Keratinocyte (primary cell): ENCODE data around the gene CHAF1A. TPM values are rescaled to one million over a fixed set of nuclear protein-coding genes. Genes with fewer than 3 reads are reported as not detected.
A peak's percentile ranks its signal among the peaks of the same experiment; 100 is the strongest.

ENCODE experiments used
- DNase-seq: peaks from one replicate; pipeline ENCODE4 v3.0.0-alpha.2; 2011; ENCODE audit warnings: low read depth, missing footprints, low spot score
- FAIRE-seq: peaks from 2 replicates; lab custom pipeline; 2011; peaks lifted over from hg19 to GRCh38; lab: Jason Lieb, UNC
- H2AFZ ChIP-seq: 2 replicates; pipeline ENCODE4 v1.6.0; 2012; ENCODE audit warnings: low read length, control low read depth, inconsistent platforms; ENCODE audit not compliant: control insufficient read depth
- H3K27ac ChIP-seq: 2 replicates; pipeline ENCODE4 v1.5.1; 2011; ENCODE audit warnings: low read length; ENCODE audit not compliant: control insufficient read depth, insufficient read depth
- H3K27me3 ChIP-seq: 3 replicates; pipeline ENCODE4 v1.6.0; 2011; ENCODE audit warnings: low read length; ENCODE audit not compliant: control insufficient read depth, insufficient read depth; ENCODE audit errors: extremely low read depth
- H3K36me3 ChIP-seq, 2 experiments: 2 replicates in 1 of 2; 3 replicates in 1 of 2; pipeline ENCODE4 v1.5.1; 2011; ENCODE audit warnings: low read length in 2 of 2, mild to moderate bottlenecking in 1 of 2; ENCODE audit not compliant: control insufficient read depth in 2 of 2, insufficient read depth in 2 of 2; ENCODE audit errors: extremely low read depth in 1 of 2
- H3K4me1 ChIP-seq: 3 replicates; pipeline ENCODE4 v1.5.1; 2011; ENCODE audit warnings: low read length; ENCODE audit not compliant: control insufficient read depth, insufficient read depth; ENCODE audit errors: extremely low read depth
- H3K4me2 ChIP-seq: 3 replicates; pipeline ENCODE4 v1.6.0; 2011; ENCODE audit warnings: low read depth, low read length; ENCODE audit not compliant: control insufficient read depth, insufficient read depth; ENCODE audit errors: extremely low read depth
- H3K4me3 ChIP-seq, 3 experiments: fragments of 200-600 bp in 1 of 3; sonication (generic) in 1 of 3; 2 replicates in 2 of 3; 3 replicates in 1 of 3; pipeline ENCODE4 v1.5.1; 2011 to 2016; ENCODE audit warnings: low read length in 3 of 3, mild to moderate bottlenecking in 3 of 3, control low read depth in 2 of 3, inconsistent platforms in 1 of 3, low read depth in 1 of 3, mixed read lengths in 1 of 3, mixed run types in 1 of 3, moderate library complexity in 1 of 3; ENCODE audit not compliant: control insufficient read depth in 2 of 3, insufficient read depth in 2 of 3; ENCODE audit errors: extremely low read depth in 1 of 3
- H3K79me2 ChIP-seq: 2 replicates; pipeline ENCODE4 v1.6.0; 2012; ENCODE audit warnings: low read length; ENCODE audit not compliant: control insufficient read depth, insufficient read depth
- H3K9ac ChIP-seq: 3 replicates; pipeline ENCODE4 v1.6.0; 2011; ENCODE audit warnings: low read length; ENCODE audit not compliant: control insufficient read depth, insufficient read depth; ENCODE audit errors: extremely low read depth
- H3K9me1 ChIP-seq: 3 replicates; pipeline ENCODE4 v1.6.0; 2011; ENCODE audit warnings: low read length; ENCODE audit not compliant: control insufficient read depth, insufficient read depth; ENCODE audit errors: extremely low read depth
- H3K9me3 ChIP-seq: 2 replicates; pipeline ENCODE4 v1.5.1; 2012; ENCODE audit warnings: low read depth, low read length; ENCODE audit not compliant: control insufficient read depth
- H4K20me1 ChIP-seq: 3 replicates; pipeline ENCODE4 v1.6.0; 2011; ENCODE audit warnings: low read length; ENCODE audit not compliant: control insufficient read depth, insufficient read depth; ENCODE audit errors: extremely low read depth
- EZH2 ChIP-seq: IDR thresholded peaks from one replicate; pipeline ENCODE4 v1.6.1; 2012; ENCODE audit warnings: inconsistent platforms, mild to moderate bottlenecking, low read length, moderate library complexity
- dilution Hi-C: fragments of 300-500 bp; cut with MboI; formaldehyde crosslinking; loops from one replicate; pipeline ENCODE4 v1.7.0; 2020; ENCODE audit warnings: low sequenced_read_pairs; ENCODE audit not compliant: extremely low pct_ligation_motif_present
- polyA plus RNA-seq, 5 experiments: library from polyadenylated mRNA; depleted of rRNA in 3 of 5; stranded (reverse) in 3 of 5; stranded (forward) in 1 of 5; unstranded in 1 of 5; fragments of >200 nt; gene quantifications; 1 replicate in 1 of 5; 2 replicates in 3 of 5; 3 replicates in 1 of 5; pipeline versions ENCODE4 v1.2.1 to v1.2.3, GENCODE V29; 2011 to 2012; ENCODE audit warnings: missing spikeins in 2 of 5, low read depth in 1 of 5, low replicate concordance in 1 of 5
- TF ChIP-seq, protein P1 (sequence below), 3 experiments: IDR thresholded peaks in 1 of 3; conservative IDR thresholded peaks in 1 of 3; optimal IDR thresholded peaks in 1 of 3; 2 replicates in 2 of 3; 3 replicates in 1 of 3; pipeline versions ENCODE3 to v1.5.1; 2011; ENCODE audit warnings: low read length in 3 of 3, mild to moderate bottlenecking in 3 of 3, moderate library complexity in 2 of 3, control low read depth in 1 of 3, inconsistent platforms in 1 of 3; ENCODE audit not compliant: insufficient read depth in 2 of 3; ENCODE audit errors: extremely low read depth in 1 of 3

The CHAF1A gene
- polyA plus RNA-seq, 1 donor (not counting 4 experiments of a cell fraction or from before 2014, with no cell fraction given): 10.6 TPM

DNA sequence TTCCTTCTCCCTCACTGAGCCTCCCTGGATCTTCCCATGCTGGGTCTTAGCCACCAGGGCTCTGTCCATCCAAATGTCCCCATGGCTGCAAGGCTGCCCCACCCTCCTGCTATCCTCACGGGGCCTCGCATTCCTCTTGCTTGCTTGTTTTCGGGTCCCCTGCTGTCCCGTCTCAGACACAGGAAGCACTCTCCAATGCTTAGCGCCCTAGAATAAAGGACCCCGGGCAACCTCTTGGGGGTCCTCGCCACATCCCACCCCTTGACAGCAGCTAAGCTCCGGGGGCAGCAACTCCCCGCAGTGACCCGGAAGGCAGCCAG, 25.8 kb upstream of the CHAF1A start:
- Histone ChIP-seq H3K27me3 (no peaks in the 10 kb centered on the region), H4K20me1 (peaks cover 20% of the 10 kb centered on the region), H3K27ac (peak overlapping the region; percentile 39), H3K4me1 (peaks cover 74% of the 10 kb centered on the region), H3K4me2 (peak overlapping the region; percentile 78), H3K79me2 (peaks cover 66% of the 10 kb centered on the region), H3K9me3 (no peaks in the 10 kb centered on the region), H2AFZ (no peak overlapping the region), H3K36me3 (peaks cover 0 to under 1% of the 10 kb centered on the region in 2 experiments), H3K9ac (peak overlapping the region; percentile 77), H3K9me1 (peaks cover 11% of the 10 kb centered on the region), H3K4me3 (no peak overlapping the region)
- dilution Hi-C loops: no loop called here
- FAIRE-seq (no peak), DNase-seq (no peak)
- TF ChIP-seq EZH2: no peak
- TF ChIP-seq, protein P1, sequence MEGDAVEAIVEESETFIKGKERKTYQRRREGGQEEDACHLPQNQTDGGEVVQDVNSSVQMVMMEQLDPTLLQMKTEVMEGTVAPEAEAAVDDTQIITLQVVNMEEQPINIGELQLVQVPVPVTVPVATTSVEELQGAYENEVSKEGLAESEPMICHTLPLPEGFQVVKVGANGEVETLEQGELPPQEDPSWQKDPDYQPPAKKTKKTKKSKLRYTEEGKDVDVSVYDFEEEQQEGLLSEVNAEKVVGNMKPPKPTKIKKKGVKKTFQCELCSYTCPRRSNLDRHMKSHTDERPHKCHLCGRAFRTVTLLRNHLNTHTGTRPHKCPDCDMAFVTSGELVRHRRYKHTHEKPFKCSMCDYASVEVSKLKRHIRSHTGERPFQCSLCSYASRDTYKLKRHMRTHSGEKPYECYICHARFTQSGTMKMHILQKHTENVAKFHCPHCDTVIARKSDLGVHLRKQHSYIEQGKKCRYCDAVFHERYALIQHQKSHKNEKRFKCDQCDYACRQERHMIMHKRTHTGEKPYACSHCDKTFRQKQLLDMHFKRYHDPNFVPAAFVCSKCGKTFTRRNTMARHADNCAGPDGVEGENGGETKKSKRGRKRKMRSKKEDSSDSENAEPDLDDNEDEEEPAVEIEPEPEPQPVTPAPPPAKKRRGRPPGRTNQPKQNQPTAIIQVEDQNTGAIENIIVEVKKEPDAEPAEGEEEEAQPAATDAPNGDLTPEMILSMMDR (optimal IDR thresholded peaks at IDR 0.05 in 1 of 3, IDR thresholded peaks at IDR 0.05 in 1 of 3, conservative IDR thresholded peaks at IDR 0.05 in 1 of 3; ENCODE audit: extremely low read depth in 1 of 3, insufficient read depth in 2 of 3, low read length in 3 of 3): no peak

DNA sequence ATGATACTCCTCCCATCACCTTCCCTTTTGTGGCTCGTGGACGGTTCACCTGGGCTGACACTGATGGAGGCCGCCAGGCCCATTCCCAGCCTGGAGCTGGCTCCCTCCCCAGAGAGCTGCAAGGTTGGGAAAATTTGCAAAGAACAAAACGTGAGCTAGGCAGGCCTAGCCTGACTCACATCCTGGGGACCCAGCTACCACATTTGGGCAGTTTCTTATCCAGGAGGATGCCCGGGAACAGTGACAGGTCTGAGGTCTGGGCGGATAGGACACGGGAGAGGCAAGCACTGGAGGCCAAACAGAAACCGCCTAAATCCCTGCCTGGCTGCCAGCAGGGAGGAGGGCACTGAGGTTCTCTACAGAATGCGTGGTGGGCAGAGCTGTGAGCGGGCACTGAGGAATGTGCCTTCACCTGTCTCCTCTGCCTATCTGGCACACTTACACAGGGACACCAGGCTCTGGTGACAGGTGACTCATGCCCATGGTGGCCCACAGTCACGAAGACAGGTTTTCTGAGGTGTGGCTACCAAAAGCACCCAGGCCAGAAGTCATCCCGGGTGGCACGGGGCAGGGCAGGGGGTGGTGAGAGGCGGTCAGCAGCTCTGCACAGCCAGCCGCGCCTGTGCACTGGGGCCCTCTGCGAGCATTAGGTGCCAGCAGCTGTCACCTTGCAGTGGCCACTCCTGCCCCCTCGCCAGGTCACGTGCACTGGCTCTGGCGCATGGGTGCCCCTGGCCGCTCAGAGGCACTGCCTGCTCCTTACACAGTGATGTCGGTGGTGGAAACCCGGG, 25.3 kb upstream of the CHAF1A start:
- DNase-seq: no peak
- Histone ChIP-seq H3K9ac (peak overlapping the region; percentile 77), H3K36me3 (no peaks in the 10 kb centered on the region)

More for the DNA sequence above, 25.3 kb upstream of the CHAF1A start:
- no peak for TF ChIP-seq EZH2
- TF ChIP-seq, protein P1 (optimal IDR thresholded peaks at IDR 0.05 in 1 of 3, IDR thresholded peaks at IDR 0.05 in 1 of 3, conservative IDR thresholded peaks at IDR 0.05 in 1 of 3; ENCODE audit: extremely low read depth in 1 of 3, insufficient read depth in 2 of 3, low read length in 3 of 3): no peak
- Histone ChIP-seq H3K9me1 (peaks cover 11% of the 10 kb centered on the region), H3K4me1 (peaks cover 77% of the 10 kb centered on the region), H4K20me1 (peaks cover 20% of the 10 kb centered on the region), H2AFZ (no peak overlapping the region), H3K27ac (peak overlapping the region; percentile 39), H3K4me3 (no peak overlapping the region), H3K4me2 (peak overlapping the region; percentile 78), H3K79me2 (peaks cover 64% of the 10 kb centered on the region), H3K27me3 (no peaks in the 10 kb centered on the region), H3K9me3 (no peaks in the 10 kb centered on the region)
- peak; percentile 76 for FAIRE-seq
- dilution Hi-C loops: no loop called here
